ENCODE measurements around the gene SH3BGRL. TPM values are rescaled to one million over a fixed set of nuclear protein-coding genes. Genes with fewer than 3 reads are reported as not detected.

Gene SH3BGRL
- total RNA-seq, 3 donors from 2014 or later: 49.7 to 186 (median 74.4) TPM

- intact Hi-C loops (cut with DNase I, micrococcal nuclease): no loop called here
- no peak for ATAC-seq
- TF ChIP-seq CTCF (IDR thresholded peaks at IDR 0.05): no peak
- H3K9me3 ChIP-seq: no peaks in the 10 kb centered on the region
- H3K4me1 ChIP-seq (ENCODE audit: low read depth): no peaks in the 10 kb centered on the region
- DNase-seq: no peak
- no peak overlapping the region for H3K4me3 ChIP-seq
- H3K36me3 ChIP-seq (ENCODE audit: low read depth): no peaks in the 10 kb centered on the region
Observed at GRCh38 chrX:81215685-81216084, 13.8 kb downstream of the SH3BGRL start.

DNA sequence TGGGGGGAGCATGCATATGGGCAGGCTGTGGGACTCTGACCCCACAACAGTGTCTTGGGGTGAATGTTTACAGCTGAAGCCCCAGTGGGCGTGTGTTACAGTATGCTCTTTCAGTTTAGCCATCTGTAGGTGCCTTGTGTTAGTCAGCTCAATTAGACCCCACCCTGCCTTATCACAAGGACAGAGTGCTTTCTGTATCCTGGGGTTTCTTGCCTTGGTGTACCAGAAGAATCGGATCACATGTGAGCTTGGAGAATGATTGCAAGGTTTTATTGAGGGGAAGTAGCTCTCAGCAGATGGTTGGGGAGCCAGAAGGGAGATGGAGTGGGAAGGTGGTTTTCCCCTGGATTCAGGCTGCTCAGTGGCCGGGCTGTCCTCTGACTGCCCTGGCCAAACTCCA, 27.3 kb downstream of the SH3BGRL start:
- no peaks in the 10 kb centered on the region for H3K36me3 ChIP-seq (ENCODE audit: low read depth)
- no peak for DNase-seq
- intact Hi-C loops (cut with DNase I, micrococcal nuclease): no loop called here

DNA sequence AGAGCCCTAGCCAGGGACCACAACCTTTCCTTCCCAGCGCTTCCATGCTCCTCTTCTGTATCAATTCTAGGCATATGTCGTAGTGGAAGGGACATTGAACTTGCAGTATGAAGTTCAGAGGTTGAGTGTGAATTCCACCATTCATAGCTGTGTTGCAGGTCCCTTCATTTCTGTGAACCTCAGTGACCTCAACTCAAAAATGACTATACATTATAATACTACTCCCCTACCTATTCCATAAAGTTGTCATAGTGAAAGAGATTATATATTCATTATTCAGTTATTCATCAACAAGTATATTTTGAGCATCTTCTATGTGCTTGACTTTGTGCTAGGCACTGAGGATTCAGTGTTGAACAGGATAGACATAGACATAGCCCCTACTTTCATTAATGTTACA, 28.0 kb downstream of the SH3BGRL start:
- Histone ChIP-seq H3K36me3 (ENCODE audit: low read depth) (no peaks in the 10 kb centered on the region), H3K9me3 (no peaks in the 10 kb centered on the region), H3K4me1 (ENCODE audit: low read depth) (peaks cover 3% of the 10 kb centered on the region), H3K4me3 (no peak overlapping the region)
- intact Hi-C loops (cut with DNase I, micrococcal nuclease): no loop called here
- TF ChIP-seq CTCF (IDR thresholded peaks at IDR 0.05): no peak
- no peak for ATAC-seq
- no peak for DNase-seq

More for the DNA sequence above, 27.3 kb downstream of the SH3BGRL start:
- Histone ChIP-seq H3K4me1 (ENCODE audit: low read depth) (peaks cover 3% of the 10 kb centered on the region), H3K4me3 (no peak overlapping the region), H3K9me3 (no peaks in the 10 kb centered on the region)
- ATAC-seq: peak; percentile 39
- no peak for TF ChIP-seq CTCF (IDR thresholded peaks at IDR 0.05)

DNA sequence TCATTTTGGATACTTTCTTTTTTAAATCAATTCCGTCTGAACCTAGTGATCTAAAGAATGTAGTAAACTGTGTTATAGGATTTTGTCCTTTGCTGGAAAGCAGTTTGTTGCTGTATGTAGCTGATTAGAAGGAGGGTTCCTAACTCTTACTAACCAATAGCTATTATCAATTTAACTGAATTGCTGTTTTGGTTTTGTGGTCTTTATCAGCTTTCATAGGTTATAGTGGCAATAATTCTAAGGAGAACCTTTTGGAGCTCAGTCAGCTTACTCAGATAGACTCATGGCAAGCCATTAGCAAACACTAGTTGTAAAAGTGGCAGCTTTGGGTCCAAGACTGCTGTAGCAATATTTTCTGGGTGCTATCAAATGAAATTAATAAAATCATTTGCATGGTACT, 29.6 kb downstream of the SH3BGRL start:
- Histone ChIP-seq H3K4me3 (no peak overlapping the region), H3K9me3 (no peaks in the 10 kb centered on the region), H3K36me3 (ENCODE audit: low read depth) (no peaks in the 10 kb centered on the region), H3K4me1 (ENCODE audit: low read depth) (peaks cover 3% of the 10 kb centered on the region)
- TF ChIP-seq CTCF (IDR thresholded peaks at IDR 0.05): no peak
- intact Hi-C loops (cut with DNase I, micrococcal nuclease): no loop called here
- DNase-seq (no peak), ATAC-seq (no peak)

GRCh38 chrX:81232218-81232617, 30.3 kb downstream of the SH3BGRL start:
- no peak overlapping the region for H3K4me3 ChIP-seq
- DNase-seq: no peak
- H3K36me3 ChIP-seq (ENCODE audit: low read depth): no peaks in the 10 kb centered on the region
- intact Hi-C loops (cut with DNase I, micrococcal nuclease): no loop called here
- peaks cover 3% of the 10 kb centered on the region for H3K4me1 ChIP-seq (ENCODE audit: low read depth)
- TF ChIP-seq CTCF (IDR thresholded peaks at IDR 0.05): no peak
- H3K9me3 ChIP-seq: no peaks in the 10 kb centered on the region
- ATAC-seq: no peak

DNA sequence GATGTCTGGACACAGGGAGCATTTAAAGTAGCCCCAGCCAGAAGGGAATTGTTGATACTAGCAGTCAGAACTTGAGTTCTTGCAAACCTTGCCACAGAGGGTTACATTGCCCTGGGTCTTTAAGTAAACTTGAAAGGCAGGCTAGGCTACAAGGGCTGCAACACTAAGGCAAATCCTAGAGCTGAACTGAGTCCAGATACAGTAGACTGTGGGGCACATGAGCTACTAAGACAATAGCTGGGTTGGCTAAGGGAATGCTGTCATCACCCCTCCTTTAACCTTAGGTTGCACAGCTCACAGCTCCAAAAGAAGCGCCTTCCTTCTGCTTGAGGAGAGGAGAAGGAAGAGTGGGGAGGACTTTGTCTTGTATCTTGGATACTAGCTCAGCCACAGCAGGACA, 35.6 kb downstream of the SH3BGRL start:
- Histone ChIP-seq H3K36me3 (ENCODE audit: low read depth) (no peaks in the 10 kb centered on the region), H3K4me3 (no peak overlapping the region), H3K9me3 (no peaks in the 10 kb centered on the region), H3K4me1 (ENCODE audit: low read depth) (no peaks in the 10 kb centered on the region)
- DNase-seq (no peak), ATAC-seq (no peak)
- intact Hi-C loops (cut with DNase I, micrococcal nuclease): no loop called here
- no peak for TF ChIP-seq CTCF (IDR thresholded peaks at IDR 0.05)
